Measurements from ENCODE around the gene NAT9. TPM values are rescaled to one million over a fixed set of nuclear protein-coding genes. Genes with fewer than 3 reads are reported as not detected.

NAT9 gene
- total and polyA plus RNA-seq, 2 of the 4 experiments (the other 2 are of a cell fraction): 48.9 to 62.0 TPM

DNA sequence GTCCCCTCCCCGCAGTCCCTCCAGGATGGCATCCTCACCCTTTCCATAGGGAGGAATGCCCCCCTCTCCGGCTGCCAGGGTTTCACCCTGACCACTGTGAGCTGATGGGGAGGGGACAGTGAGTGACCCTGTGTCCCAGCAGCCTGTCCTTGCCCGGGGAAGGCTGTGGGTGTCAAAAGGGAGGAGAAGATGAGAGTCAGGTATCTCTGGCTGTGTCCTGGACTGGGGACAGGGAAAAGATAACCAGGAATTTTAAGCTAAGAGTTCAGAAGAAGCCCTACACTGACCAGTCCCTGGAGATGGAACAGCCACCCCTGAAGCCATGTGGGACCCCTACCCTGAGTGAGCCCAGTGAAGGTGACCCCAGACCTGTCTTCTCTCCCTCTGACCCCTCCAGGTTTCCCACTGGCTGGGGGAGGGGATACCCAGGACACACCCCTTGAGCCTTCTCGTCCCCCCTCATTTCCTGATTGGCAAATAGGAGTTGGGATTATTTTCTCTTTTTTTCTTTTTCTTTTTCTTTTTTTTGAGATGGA, 11.3 kb downstream of the NAT9 start:
- H4K8ac ChIP-seq (ENCODE audit: low read depth in 2 of 2, low read length in 2 of 2): no peak overlapping the region
- no peak overlapping the region for H3K14ac ChIP-seq (replicated peaks; ENCODE audit: low read depth, low read length)
- H3K36me3 ChIP-seq (ENCODE audit: control insufficient read depth, insufficient read depth, low read length): no peaks in the 10 kb centered on the region; the same call in 1 of the 2 replicates
- H3K9me1 ChIP-seq (ENCODE audit: insufficient read depth, low read length): peaks cover 9% of the 10 kb centered on the region; the same call in 1 of the 2 replicates
- no peaks in the 10 kb centered on the region for H3K27me3 ChIP-seq (ENCODE audit: control insufficient read depth, insufficient read depth, low read length)
- no CpG with 5 or more reads among the region's 4 CpGs for WGBS, 2 experiments (ENCODE audit: extremely low coverage in 2 of 2, insufficient read length in 1 of 2)
- intact Hi-C loops (cut with micrococcal nuclease) (no loop called here), in situ Hi-C loops (cut with MboI; ENCODE audit: low sequenced_read_pairs) (no loop called here), dilution Hi-C loops (cut with HindIII; ENCODE audit: low sequenced_read_pairs, unreplicated experiment) (no loop called here)
- H3K4me3 ChIP-seq (ENCODE audit: insufficient read depth, low read depth, low read length): no peak overlapping the region
- H3K23ac ChIP-seq (ENCODE audit: low read depth, low read length): no peak overlapping the region
- no peak overlapping the region for H3K56ac ChIP-seq (ENCODE audit: extremely low read depth, insufficient read depth, low read length)
- ChIA-PET CTCF (no interaction called here), POLR2A (ENCODE audit: unreplicated experiment) (no interaction called here)
- H3K4me1 ChIP-seq (ENCODE audit: control insufficient read depth, insufficient read depth, low read length): peaks cover 28% of the 10 kb centered on the region
- no peak overlapping the region for H3K18ac ChIP-seq (ENCODE audit: low read depth, low read length)
- H2BK120ac ChIP-seq (ENCODE audit: low read depth, low read length): no peak overlapping the region
- H3K9me3 ChIP-seq (ENCODE audit: control insufficient read depth, insufficient read depth, low read length): no peaks in the 10 kb centered on the region
- H3K27ac ChIP-seq (ENCODE audit: insufficient read depth, low read length): no peak overlapping the region
- H2BK20ac ChIP-seq (ENCODE audit: low read depth, low read length): no peak overlapping the region
- no peak overlapping the region for H2AFZ ChIP-seq (replicated peaks; ENCODE audit: low read length, poor library complexity)
- no peak for DNase-seq
- no peak for ATAC-seq (ENCODE audit: low read depth)
- H3K4ac ChIP-seq (ENCODE audit: low read depth, low read length): no peak overlapping the region
- H2BK15ac ChIP-seq (ENCODE audit: low read depth, low read length): no peak overlapping the region
- H4K5ac ChIP-seq (ENCODE audit: low read depth, low read length): no peak overlapping the region
- no peaks in the 10 kb centered on the region; the same call in 1 of the 2 replicates for H4K20me1 ChIP-seq (ENCODE audit: insufficient read depth, low read length)
- H3K9ac ChIP-seq (ENCODE audit: low read depth, low read length): no peak overlapping the region
- BruUV-seq (replicated peaks): no TSS peak
- no peak overlapping the region for H2AK5ac ChIP-seq (ENCODE audit: low read depth, low read length)
- H3K79me1 ChIP-seq (ENCODE audit: low read depth in 1 of 2, low read length in 2 of 2): no peaks in the 10 kb centered on the region; a peak in 1 of 4 replicates
- H4K91ac ChIP-seq (ENCODE audit: insufficient read depth, low read depth, low read length): no peak overlapping the region
- no peak overlapping the region for H3K4me2 ChIP-seq (ENCODE audit: low read depth, low read length)
- TF ChIP-seq CEBPB (IDR thresholded peaks at IDR 0.05; ENCODE audit: low read depth, low read length): no peak
- TF ChIP-seq CHD1 (IDR thresholded peaks at IDR 0.05; ENCODE audit: low read depth, low read length): no peak
- TF ChIP-seq RFX5 (IDR thresholded peaks at IDR 0.05; ENCODE audit: low read depth, low read length): no peak
- TF ChIP-seq SMC3 (IDR thresholded peaks at IDR 0.05; ENCODE audit: low read depth, low read length): no peak
- TF ChIP-seq FOS (IDR thresholded peaks at IDR 0.05; ENCODE audit: low read depth, low read length): no peak
- no peak for TF ChIP-seq BHLHE40 (IDR thresholded peaks at IDR 0.05; ENCODE audit: low read depth, low read length)
- TF ChIP-seq, protein P1, sequence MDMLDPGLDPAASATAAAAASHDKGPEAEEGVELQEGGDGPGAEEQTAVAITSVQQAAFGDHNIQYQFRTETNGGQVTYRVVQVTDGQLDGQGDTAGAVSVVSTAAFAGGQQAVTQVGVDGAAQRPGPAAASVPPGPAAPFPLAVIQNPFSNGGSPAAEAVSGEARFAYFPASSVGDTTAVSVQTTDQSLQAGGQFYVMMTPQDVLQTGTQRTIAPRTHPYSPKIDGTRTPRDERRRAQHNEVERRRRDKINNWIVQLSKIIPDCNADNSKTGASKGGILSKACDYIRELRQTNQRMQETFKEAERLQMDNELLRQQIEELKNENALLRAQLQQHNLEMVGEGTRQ (IDR thresholded peaks at IDR 0.05; ENCODE audit: low read depth, low read length): no peak
- TF ChIP-seq, protein P2, sequence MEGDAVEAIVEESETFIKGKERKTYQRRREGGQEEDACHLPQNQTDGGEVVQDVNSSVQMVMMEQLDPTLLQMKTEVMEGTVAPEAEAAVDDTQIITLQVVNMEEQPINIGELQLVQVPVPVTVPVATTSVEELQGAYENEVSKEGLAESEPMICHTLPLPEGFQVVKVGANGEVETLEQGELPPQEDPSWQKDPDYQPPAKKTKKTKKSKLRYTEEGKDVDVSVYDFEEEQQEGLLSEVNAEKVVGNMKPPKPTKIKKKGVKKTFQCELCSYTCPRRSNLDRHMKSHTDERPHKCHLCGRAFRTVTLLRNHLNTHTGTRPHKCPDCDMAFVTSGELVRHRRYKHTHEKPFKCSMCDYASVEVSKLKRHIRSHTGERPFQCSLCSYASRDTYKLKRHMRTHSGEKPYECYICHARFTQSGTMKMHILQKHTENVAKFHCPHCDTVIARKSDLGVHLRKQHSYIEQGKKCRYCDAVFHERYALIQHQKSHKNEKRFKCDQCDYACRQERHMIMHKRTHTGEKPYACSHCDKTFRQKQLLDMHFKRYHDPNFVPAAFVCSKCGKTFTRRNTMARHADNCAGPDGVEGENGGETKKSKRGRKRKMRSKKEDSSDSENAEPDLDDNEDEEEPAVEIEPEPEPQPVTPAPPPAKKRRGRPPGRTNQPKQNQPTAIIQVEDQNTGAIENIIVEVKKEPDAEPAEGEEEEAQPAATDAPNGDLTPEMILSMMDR (conservative IDR thresholded peaks at IDR 0.05; ENCODE audit: low read depth, low read length): no peak
- TF ChIP-seq POLR2A (IDR thresholded peaks at IDR 0.05; ENCODE audit: low read depth, low read length): no peak
- TF ChIP-seq, protein P3, sequence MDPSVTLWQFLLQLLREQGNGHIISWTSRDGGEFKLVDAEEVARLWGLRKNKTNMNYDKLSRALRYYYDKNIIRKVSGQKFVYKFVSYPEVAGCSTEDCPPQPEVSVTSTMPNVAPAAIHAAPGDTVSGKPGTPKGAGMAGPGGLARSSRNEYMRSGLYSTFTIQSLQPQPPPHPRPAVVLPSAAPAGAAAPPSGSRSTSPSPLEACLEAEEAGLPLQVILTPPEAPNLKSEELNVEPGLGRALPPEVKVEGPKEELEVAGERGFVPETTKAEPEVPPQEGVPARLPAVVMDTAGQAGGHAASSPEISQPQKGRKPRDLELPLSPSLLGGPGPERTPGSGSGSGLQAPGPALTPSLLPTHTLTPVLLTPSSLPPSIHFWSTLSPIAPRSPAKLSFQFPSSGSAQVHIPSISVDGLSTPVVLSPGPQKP (IDR thresholded peaks at IDR 0.05; ENCODE audit: borderline replicate concordance, low read depth, low read length): no peak
- no peak for TF ChIP-seq RAD21 (IDR thresholded peaks at IDR 0.05; ENCODE audit: low read length)
- TF ChIP-seq MXI1 (IDR thresholded peaks at IDR 0.05; ENCODE audit: borderline replicate concordance, low read depth, low read length): no peak
- no peak for TF ChIP-seq NFE2L2 (IDR thresholded peaks at IDR 0.05; ENCODE audit: low read depth, low read length)
- no peak for TF ChIP-seq MAFK (IDR thresholded peaks at IDR 0.05; ENCODE audit: low read depth, low read length)
- H2BK5ac ChIP-seq (ENCODE audit: low read depth, low read length, poor library complexity, severe bottlenecking): no peak overlapping the region
- no peak overlapping the region for H2AK9ac ChIP-seq (replicated peaks; ENCODE audit: low read depth, low read length, poor library complexity)

Data from IMR-90 (cell line).